GM21360 (cell line): Measurements from ENCODE around the gene CSF2RB.

Experiments
- ATAC-seq: cut with Tn5 transposase; IDR thresholded peaks from one replicate; pipeline ENCODE4 v1.9.1; 2021; ENCODE audit warnings: mild to moderate bottlenecking, moderate library complexity; ENCODE audit not compliant: unreplicated experiment

CSF2RB gene

GRCh38 chr22:36934418-36935312 lies 21.2 kb downstream of the CSF2RB start:
- no peak for ATAC-seq

GRCh38 chr22:36935313-36935610 lies 21.8 kb downstream of the CSF2RB start:
- ATAC-seq: no peak

GRCh38 chr22:36935694-36936093 lies 22.3 kb downstream of the CSF2RB start:
- ATAC-seq: no peak

DNA sequence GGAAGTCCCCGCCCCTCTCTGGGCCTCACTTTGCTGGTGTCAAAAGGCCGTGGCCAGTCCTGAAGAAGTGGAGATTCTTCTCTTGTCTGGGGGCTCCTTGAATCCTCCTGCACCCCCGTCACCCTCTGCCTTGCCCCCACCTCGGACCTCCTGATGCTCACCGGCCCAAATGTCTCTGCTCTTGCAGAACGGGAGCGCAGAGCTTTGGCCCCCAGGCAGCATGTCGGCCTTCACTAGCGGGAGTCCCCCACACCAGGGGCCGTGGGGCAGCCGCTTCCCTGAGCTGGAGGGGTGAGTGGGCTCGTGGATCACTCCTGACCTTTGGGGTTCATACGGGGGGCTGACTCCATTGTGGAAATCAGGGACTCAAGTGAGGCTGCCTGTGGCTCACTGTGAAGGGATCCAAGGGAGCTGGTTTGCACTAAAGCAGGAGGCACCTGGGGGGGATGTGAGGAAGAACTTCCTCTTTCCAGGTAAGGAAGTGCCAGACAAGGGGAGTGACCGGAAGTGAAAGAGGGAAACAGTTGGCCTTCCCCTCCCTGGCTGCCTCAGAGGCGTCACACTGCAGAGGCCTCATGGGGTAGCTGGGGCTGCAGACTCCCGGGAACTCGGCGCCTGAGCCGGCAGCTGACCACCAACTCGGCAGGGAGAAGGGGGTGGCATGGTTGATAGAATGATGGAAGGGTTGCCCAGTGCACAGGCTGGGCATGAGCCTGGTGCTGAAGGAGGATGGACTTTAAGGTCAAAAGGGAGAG lies 23.1 kb downstream of the CSF2RB start:
- ATAC-seq: no peak

GRCh38 chr22:36937319-36938027 lies 24.0 kb downstream of the CSF2RB start:
- no peak for ATAC-seq

GRCh38 chr22:36938028-36938425 lies 24.6 kb downstream of the CSF2RB start:
- ATAC-seq: no peak

DNA sequence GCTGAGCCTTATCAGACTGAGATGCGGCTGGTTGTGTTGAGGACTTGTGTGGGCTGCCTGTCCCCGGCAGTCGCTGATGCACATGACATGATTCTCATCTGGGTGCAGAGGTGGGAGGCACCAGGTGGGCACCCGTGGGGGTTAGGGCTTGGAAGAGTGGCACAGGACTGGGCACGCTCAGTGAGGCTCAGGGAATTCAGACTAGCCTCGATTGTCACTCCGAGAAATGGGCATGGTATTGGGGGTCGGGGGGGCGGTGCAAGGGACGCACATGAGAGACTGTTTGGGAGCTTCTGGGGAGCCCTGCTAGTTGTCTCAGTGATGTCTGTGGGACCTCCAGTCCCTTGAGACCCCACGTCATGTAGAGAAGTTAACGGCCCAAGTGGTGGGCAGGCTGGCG lies 25.5 kb downstream of the CSF2RB start:
- no peak for ATAC-seq

DNA sequence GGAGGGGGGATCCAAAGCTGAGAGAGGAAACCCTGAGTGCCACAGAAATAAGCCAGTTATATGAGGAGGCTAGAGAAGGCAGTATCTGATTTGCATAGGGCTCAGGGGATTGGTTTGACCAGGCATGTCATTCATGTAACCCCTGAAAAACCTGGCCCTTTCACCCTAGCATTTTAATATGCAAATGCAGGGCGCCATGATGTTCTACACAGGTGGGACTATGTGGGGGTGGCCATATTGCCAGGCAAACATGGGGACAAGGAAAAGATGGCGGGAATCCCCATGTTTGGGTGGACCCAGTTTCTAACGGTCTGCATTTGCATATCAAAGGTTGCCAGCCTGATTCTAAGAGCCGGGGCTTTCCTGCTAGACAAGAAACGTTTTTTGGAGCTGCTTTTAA lies 27.2 kb downstream of the CSF2RB start:
- ATAC-seq: no peak

DNA sequence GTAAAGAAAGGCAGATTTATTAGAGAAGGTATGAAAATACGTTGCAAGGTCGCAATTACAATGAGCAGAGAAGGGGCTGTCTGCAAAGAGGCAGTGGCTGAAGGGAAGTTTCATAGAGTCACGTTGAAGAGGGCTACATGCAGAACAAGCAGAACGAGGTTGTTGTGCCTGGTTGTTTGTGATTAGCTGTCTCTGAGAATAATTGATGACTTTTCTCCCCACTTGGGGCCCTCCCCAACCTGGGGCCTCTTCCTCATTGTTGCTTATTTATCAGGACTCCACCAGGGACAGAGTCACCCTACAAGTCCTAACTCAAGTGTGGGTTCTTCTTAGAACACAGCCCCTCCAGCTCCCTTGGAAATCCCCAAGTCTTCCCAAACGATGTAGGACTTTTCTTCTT lies 29.1 kb downstream of the CSF2RB start:
- no peak for ATAC-seq

DNA sequence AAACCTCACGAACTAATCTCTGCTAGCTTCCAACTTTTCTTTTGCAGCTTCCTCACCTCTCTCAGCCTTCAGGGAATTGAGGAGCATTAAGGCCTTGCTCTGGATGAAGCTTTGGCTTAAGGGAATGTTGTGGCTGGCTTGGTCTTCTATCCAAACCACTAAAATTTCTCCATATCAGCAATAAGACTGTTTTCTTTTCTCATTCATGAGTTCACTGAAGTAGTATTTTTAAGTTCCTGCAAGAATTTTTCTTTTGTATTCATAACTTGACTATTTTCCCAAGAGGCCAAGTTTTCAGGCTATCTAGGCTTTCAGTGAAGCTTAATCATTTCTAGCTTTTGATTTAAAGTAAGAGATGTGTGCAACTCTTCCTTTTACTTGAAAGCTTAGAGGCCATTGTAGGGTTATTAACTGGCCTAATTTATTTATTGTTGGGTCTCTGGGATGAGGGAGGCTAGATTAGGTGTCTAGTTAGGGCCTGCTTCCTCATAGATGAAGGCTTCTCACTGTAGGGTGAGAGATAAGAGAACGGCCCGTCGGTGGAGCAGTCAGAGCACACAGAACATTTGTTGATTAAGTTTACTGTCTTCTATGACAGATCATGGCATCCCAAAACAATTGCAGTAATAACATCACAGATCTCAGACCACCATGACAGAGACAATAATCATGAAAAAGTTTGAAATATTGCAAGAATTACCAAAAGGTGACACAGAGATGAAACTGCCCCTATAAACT lies 33.2 kb downstream of the CSF2RB start:
- no peak for ATAC-seq

DNA sequence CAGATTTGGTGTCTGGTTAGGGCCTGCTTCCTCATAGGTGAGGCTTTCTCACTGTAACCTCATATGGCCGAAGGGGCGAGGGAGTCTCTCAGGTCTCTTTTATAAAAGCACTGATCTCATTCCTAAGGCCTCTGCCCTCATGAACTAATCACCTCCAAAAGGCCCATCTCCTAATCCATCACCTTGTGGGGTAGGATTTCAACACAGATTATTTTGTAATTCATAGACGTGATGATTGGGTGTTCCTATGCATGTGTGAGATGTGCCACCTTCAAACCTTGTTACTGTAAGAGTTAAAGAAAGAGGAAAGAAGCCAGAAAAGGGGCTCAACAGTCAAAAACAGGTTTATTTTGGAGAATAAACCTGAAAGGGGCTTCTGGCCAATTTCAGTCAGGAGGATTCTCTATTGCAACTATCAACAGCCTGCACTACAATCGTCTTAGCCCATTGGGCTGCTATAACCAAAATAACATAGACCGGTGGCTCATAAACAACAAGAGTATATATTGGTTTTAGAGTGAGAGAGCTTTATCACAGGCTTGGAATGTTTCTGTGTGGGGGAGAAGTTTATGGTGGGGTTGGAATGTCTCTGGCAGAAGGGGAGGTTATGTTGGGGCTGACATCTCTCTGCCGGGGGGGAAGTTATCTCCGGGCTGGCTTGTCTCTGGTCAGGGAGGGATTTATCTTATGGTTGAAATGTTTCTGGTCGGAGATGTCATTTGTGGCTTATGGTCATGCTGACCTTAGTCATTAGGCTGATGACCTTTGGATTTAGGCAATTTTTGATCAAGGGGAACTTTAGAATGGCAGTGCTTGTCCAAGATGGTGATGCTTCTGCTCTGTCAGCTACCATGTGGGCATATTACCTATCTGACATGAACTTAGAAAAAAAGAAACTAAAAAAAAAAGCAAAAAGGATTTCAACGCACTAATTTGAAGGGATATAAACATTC lies 35.1 kb downstream of the CSF2RB start:
- ATAC-seq: no peak

DNA sequence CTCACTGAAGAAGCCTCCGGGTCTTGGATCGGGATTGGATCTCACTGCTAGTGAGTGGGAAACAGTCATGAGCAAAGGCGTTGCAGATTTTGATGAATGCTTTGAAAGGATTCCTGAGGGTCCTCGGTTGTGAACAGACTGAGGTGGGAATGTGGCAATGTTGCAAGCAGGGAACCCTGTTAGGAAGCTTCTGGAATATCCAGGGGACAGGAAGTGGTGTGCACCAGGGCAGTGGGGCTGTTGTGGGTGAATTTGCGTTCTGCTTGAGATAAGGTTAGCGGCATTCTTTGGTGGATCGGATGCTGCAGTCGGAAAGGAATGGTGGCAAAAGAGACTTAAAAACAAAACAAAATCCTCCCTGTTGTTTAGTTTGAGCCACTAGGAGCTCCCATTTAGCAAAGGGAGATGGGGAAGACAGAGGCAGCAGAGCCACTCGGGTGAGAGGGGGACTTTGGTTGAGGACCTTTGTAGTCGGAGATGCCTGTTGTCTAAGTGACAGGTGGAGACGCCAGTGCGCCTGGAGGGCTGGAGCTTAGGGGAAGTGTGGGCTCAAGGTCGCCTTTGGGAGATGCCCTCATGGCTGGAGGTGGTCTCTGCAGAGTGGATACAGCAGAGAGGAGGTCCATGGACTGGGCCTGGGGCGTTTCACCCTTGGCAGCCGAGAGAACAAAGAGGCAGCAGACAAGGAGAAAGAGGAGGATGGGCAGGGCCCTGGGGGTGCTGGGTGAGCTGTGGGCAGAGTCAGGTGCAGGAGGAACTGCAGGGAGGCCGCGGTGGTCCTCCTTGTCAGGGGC lies 37.6 kb downstream of the CSF2RB start:
- no peak for ATAC-seq

- no peak for ATAC-seq
These were observed 38.3 kb downstream of the CSF2RB start for GRCh38 chr22:36951746-36952145.

GRCh38 chr22:36953239-36954080 lies 40.0 kb downstream of the CSF2RB start:
- no peak for ATAC-seq

GRCh38 chr22:36954251-36955014 lies 41.0 kb downstream of the CSF2RB start:
- no peak for ATAC-seq

DNA sequence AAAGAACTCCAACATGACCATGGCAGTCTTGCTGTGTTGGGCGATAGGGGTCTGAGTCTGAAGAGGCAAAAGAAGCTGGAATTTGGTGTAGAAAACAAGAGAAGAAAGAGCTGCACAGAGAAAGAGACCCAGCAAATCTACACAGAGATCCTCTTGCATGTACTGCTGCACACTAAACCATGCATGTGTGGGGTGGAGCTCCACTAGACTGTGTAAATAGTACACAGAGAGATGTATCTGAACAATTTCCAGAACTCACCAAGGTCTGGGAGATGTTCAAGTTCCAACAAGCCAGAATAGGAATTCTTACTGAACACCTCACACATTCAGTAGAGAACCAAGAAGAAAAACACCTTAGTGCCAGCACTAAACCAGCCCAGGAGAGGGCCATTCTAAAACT lies 42.3 kb downstream of the CSF2RB start:
- ATAC-seq: no peak

GRCh38 chr22:36958366-36958765 lies 44.9 kb downstream of the CSF2RB start:
- no peak for ATAC-seq
